Activated CD4-positive, alpha-beta T cell treated with anti-CD3 and anti-CD28 coated beads, Interleukin-2, amount 50 U/mL, for 48 hours (primary cell): ENCODE results near the gene MICAL2.
"Not testable (repeated sequence)": the region's sequence is repeated elsewhere in the genome, so short reads cannot be mapped to it uniquely, and the experiment has no call there.

Source experiments
- DNase-seq, 2 experiments: peaks; one replicate each; pipeline ENCODE4 v3.0.0-alpha.2; 2020

MICAL2 gene

DNA sequence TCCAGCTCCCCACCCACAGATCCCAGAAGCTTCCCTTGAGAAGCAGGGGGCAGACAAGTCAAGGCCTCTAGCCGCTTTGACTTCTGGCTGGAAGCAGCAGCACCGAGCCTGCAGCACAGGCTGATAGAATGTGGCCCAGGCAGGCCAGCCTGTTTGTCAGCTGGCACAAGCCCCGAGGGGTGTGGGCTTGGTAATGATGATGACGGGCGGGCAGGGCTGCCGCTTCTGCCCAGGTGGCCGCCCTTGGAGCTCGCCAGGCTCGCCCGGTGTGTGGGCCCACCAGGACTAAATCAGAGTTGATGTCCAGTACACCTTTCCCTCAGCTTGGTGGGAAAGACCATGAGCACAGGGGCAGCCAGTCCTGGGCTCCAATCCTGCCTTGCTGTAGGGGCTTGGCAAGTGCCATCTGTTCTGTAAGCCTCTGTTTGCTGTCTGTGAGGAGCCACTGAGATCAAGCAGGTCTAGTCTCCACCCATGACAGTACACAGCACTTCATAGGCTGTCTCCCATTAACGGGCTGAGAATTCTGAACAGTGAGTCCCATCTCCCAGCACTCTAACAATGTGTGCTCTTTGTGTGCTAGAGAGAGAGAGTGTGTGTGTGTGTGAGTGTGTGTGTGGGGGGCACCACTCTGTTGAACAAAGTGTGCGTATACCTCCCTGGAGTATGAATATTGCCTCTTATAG, 26.8 kb downstream of the MICAL2 start:
- DNase-seq: no peak

DNA sequence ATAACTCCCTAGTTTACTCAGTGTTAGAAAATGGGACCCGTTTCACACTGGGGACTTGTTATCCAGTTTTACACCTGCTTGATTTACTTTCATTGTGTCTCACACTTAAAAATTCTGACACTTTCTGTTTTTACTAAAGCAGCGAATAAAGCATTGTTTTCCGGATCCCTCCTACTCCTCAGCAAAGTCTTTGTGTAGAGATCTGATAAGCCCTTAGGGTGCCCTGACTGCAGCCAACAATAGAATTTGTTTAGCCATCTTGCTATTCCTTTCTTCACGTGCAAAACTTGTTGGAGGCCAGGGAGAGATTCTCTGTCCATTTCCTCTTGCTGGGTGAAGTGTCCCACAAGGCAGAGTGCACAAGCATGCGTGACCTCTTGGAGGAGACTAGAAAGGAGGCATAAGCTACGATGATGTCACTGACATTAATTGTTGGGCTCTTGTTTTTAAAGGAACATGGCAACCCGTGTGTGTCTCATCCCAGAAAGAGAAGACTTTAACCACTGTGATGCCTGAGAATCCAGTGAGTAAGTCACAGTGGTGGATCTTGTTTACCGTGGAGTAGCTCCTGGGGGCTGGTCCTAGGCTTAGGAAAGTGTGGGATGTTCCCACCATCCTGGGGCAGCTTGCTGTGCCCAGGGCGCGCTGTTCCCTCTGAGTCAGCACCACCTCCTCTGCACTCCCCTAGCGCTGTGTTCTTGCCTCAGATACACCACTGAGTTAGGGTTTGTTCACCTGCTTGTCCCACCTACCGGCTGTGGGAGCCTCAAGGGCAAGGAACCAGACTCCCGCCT, 27.7 kb downstream of the MICAL2 start:
- no peak for DNase-seq

DNA sequence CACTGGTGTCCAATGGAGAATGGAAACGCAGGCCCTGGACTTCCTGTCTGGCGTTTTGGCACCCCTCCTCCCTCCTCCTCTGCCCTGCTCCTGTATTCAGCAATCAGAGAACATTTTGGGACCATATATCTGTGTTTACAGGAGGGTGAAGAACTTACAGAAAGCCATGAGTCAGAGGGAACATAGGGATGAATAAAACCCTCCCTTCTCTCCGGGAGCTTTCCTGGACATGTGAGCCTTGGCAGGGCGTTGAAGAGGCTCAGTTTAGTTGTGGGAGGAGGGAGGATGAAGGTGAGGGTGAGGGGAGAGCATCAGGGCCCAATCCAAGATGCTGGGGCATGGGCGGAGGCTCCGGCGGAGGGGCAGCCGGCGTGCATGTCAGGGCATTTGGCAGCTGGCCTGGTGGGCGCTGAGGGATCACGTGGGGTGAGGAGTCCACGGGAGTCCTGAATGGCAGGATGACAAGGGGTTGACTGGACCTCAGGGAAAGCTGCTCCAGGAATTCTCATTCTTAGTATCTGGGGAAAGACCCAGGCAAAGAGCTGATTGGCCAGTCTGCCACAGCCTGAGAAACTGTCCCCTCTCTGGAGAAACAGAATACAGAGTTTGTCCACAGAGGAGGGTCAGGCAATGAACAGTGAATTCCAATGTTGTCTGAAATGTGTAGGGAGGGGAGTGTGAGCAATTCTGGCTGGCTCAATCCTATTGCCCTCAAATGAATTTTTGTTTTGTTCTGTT, 28.9 kb downstream of the MICAL2 start:
- DNase-seq: no peak

DNA sequence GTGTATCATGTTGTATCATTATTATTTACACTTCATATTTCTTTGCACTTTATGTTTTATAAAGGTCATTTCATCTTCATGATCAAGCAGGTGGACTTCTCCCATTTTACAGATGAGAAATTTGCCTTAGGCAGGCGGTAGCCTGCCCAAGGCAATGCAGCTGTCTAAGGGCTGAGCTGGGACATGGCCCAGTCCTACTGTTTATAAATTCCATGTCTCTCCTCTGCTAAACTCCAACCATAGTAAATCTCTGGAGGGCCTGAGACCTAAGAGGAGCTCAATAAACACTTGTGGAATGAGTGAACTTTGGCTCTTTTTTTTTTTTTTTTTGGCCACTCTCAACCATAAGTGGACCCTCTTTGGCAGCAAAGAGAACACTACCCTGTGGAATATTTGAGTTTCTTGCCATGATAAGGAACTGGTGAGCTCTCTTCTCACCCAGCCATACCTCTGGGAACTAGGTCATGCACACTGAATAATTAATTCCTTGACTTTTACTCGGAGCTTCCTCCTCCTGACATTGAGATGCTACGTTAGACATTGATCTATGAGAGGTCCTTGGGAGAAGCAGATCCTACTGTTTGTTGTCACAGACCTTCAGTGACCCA, 29.9 kb downstream of the MICAL2 start:
- DNase-seq: no peak

DNA sequence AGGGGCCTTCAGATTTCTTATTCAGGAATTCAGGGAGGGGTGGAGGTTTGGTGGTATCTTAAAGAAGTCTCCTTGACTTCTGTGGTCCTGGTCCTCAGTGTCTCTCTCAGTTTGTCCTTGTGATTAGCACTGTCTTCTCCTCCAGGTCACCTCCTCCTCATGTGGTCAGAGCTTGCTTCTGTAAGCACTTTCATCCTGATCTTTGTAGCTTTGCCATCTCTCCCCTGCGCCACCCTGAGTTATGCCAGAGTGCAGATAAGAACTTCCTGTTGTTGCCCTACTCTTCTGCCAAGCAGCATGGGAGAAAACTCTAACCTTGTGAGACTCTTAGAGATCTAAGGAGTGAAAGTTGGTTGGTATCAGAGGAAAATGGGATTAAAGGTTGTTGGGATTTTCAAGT, 30.9 kb downstream of the MICAL2 start:
- DNase-seq: no peak

DNA sequence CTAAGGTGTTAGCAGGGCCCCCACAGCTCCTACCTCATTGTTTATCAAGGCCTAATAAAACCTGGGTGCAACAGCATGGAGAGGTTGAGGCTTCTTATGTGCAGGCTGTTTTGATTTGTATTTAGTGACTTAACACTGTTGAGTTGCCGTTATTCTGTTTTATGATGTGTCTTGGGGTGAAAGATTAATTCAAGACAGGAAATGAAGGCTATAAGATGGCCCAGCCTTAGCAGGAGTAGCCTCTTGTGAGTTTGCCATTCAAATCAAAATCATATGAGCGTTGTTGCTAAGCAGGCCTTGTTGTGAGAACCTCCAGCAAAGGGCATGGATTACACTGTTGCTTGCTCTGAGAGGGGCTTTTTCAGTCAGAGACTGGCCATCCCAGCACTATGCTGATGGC, 31.8 kb downstream of the MICAL2 start:
- DNase-seq: no peak

DNA sequence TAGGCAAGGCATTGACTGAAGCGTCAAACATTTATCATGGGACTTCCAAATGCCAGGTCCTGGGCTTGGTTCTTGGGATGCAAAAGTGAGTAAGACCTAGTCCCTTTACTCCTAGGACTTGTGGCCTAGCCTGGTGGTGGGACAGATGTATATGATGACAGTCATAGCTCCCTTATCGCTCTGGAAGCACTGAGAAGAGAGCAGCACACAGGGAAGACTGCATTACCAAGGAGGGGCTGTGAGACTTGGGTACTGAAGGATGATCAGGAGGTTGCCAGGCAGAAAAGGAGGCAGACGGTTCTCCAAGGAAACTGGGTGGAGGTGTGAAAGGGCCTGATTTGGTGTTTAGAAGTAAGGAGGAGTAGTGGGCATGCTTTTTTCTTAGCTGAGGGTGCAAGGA, 32.5 kb downstream of the MICAL2 start:
- DNase-seq: no peak

DNA sequence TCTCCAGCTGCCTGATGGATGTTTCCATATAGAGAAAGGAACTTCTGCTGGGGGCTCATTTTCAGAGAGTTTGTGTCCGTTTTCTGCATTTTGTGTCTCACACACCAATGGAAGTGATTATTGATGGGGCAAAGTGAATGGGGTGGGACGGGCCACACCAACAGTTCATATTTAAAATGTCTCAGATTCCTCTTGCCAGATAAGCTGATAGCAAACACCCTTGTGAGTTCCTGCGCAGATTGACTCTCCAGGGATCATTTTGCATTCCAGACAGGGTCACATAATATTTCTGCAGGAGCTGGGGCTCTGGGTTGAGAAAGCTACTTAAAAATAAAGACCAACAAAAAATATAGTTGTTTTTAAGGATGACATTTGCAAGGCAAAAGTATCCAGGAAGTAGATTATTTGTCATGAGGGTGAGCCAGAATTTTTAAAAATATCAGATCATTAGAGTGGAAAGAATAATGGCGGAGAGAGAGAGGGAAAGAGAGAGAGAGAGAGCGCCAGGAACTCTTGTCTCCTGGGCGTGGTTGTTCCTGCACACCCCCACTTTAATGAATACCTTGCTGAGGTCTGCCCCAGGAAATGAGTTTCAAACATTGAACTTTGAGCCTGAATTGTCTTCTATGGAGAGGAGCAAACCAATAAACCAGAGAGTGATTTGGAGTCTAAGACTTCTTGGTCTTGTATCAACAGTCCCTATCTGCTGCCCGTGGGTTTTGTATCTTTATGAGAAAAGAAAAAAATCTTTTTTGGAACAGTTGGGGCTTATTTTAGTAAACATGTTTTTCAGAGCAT, 33.3 kb downstream of the MICAL2 start:
- DNase-seq: no peak

DNA sequence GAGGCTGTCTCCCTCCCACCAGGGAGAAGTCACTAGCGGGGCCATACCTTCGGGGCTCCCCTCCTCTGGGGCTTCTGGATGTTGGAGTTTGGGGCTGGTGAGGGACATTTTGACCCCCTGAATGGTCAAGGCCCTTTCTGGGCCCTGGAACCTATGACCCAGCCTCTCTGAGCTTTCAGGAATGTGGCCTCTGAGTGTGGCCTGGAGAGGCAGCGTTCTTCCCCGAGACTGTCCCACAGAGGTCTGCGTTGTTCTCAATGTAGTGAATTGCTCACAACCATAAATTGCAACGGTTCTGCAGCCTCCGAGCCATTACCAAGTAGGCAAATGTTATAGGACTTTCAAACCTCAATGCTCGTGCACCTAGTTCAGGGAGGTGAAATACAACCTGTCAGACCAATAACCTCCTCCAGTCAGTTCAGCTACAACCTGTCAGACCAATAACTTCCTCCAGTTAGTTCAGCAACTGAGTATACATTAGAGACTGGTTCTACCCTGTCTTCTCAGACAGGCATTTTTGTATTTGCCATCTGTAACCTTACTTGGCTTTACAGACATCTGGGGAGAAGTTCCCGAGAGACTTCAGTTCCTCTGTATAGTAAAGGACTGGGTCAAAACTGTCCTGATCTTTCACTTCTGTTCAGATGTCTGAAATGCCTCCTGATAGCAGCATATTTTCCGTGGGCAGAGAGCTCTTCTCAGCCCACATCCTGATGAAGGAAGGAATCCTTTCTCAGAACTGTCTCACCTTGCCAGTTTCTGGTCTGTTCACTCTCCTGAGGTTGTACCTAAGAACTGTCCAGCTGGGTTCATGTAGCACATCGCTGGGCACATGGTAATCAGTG, 34.2 kb downstream of the MICAL2 start:
- DNase-seq: no peak

DNA sequence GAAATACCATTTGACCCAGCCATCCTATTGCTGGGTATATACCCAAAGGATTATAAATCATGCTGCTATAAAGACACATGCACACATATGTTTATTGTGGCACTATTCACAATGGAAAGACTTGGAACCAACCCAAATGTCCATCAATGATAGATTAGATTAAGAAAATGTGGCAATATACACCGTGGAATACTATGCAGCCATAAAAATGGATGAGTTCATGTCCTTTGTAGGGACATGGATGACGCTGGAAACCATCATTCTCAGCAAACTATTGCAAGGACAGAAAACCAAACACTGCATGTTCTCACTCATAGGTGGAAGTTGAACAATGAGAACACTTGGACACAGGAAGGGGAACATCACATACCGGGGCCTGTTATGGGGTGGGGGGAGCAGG, 36.3 kb downstream of the MICAL2 start:
- DNase-seq: not testable (repeated sequence)

DNA sequence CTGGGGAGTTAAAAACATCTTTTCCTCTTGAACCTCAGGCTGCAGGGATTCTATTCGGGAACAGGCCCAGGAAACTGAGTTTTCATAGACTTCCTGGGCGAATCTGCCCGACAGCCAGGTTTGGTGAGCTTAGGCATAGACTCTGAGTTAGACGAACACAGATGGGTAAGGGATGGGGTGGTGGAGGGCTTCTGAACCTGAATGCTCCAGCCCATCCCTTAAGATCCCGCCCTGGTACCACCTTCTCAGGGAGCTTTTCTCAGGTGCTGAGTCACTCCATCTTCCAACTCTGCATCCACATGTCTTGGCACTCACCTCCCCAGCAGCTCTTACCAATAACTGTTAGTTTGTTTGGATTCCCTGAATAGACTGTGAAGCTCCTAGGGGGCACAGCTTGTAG, 37.4 kb downstream of the MICAL2 start:
- DNase-seq: no peak

DNA sequence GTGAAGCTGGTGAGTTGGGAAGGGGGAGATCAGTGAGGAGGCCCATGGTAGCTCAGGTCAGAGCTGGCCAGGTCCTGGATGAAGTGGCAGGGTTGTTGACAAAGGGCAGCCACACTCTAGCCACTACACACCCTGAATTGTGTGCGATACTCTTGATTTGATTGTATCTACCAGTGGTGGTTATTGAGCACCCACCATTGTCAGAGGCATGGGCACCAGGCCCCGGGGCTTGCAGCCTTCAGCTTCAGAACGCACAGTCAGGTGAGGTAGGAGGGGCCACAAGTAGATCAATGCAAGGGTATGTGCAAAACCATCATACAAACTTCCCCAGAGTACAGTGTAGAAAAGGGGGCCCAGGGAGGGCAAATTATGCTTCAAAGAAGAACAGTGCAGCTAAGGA, 38.1 kb downstream of the MICAL2 start:
- no peak for DNase-seq

DNA sequence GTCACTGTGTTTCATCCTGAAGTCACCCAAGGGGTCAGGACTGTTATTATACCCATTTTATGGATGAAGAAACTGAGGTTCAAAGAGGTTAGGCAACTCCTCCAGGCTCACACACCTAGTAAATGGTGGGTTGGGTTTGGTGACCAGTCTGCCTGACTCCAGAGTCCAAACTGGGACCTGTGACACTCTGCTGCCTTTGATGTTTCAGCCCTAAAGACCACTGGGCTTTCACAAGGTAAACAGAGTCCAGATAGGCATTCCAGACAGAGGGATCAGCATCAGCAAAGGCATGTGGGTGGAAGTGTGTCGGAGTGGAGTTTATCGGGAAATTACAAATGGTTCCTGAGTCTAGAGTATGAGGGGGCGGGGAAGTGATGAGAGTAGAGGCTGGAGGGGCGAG, 38.5 kb downstream of the MICAL2 start:
- DNase-seq: no peak

DNA sequence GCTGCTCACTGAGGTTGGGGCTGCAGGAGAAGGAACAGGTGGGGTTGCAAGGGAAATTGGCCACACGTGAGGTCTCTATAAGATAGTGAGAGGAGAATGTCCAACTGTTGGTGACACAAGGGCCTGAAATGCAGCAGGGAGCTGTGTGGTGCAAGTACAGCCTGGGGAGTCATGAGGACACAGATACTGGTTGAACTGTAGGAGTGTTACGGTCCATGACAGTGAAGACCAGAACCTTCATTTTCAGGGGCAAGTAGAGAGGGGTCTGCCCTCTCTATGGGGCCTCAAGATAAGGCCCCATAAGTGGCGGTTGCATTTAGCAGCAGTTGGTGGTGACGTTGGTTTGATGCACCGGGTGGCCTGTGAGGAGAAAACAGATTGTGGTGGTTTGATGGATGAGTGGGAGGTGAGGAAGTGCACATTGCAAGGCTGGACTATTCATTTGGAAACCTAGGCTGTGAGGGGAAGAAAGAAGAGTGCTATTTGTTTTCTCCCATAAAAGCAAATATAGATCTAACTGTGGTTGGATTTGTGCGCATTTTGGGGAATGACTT, 39.4 kb downstream of the MICAL2 start:
- peak; percentile 63 to 74 for DNase-seq

DNA sequence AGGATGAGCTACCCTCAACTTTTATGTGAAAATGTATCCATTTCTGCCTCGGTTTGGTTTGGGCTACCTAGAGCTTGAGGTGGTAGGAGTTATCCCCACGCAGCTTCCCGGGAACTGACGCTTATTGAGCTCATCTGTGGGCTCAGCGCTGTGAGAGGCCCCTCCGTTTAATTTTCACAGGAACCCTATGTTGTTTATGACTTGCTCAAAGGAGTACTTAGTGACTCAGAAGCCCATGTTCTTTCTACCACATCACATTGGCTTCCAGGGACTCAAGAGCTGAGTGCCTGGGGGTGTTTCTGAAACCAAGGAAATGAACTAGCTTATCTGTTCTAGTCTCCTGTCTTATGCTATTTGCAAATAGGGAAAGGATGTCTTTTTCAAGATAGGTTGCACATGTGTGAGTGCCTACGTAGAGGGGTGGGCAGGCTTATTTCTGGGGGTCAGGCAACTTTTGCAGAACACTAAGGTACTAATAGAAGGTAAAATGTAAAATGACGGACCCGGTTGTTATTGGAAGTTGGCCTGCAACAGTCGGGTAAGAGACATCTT, 40.5 kb downstream of the MICAL2 start:
- peak; percentile 73 to 82 for DNase-seq

DNA sequence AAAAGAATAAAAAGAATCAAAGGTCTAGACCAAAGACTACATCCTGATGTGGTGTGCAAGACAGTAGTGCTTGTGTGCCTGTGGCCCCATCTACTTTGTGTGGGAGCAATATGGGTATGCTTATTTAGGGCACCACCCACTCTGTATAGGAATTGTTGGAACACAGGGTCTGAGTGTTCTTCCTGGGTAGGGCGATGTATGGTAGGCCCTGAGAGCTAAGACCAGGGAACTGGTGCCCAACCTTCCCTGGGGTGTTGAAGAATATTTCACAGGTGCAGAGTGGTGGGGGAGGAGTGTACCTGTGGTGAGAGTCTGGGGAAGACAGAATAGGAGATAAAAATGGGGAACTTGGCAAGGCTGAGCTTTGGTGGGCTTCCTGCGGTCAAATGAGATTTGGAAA, 41.9 kb downstream of the MICAL2 start:
- DNase-seq: no peak

DNA sequence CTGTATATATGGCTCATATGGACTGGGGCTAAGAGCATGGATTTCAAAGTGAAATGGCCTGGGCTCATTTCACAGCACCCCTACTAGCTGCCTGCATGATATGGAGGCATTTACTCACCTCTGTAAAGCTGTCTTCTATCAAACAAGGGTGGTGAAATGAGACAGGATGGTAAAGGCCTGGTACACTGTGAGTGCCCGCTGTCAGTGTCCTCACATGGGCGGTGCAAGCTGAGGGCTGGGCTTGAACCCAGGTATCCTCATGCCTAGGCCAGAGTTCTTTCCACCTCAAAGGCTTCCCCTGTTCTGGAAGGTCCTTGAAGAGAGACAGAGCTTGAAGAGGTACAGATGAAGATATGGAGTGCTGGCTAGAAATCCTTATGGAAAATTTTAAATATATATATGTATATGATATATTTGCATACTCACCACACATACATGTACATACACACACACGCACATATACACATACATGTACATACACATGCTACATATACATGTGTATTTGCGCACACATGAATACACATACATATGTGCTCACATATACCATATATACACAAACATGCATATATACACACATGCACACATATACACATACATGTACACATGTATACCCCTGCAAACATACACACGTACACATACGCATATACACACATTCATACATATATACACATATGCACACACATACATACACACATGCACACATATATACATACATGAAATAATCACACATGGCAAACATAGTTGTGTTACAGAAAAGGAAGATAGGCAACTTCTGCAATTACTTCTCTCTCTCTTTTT, 44.7 kb downstream of the MICAL2 start:
- no peak for DNase-seq

DNA sequence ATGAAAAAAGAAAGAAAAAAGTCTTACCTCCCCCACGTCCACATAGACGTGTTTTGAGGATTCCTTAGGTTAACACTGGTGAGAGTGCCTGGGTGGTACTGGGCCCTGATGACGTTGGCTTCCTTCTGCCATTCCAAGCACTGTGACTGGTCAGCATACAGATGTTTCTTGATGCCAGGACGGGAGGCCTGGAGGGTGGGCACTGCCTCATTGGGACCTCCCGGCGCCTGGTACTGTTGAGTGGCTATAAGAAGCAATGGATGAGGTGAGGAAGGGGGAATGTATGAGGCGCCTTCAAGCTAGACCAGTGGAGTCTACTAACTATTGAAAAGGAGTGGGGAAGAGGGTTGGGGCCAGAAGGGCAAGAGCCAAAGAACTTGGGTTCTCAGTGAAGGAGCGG, 45.3 kb downstream of the MICAL2 start:
- no peak for DNase-seq

DNA sequence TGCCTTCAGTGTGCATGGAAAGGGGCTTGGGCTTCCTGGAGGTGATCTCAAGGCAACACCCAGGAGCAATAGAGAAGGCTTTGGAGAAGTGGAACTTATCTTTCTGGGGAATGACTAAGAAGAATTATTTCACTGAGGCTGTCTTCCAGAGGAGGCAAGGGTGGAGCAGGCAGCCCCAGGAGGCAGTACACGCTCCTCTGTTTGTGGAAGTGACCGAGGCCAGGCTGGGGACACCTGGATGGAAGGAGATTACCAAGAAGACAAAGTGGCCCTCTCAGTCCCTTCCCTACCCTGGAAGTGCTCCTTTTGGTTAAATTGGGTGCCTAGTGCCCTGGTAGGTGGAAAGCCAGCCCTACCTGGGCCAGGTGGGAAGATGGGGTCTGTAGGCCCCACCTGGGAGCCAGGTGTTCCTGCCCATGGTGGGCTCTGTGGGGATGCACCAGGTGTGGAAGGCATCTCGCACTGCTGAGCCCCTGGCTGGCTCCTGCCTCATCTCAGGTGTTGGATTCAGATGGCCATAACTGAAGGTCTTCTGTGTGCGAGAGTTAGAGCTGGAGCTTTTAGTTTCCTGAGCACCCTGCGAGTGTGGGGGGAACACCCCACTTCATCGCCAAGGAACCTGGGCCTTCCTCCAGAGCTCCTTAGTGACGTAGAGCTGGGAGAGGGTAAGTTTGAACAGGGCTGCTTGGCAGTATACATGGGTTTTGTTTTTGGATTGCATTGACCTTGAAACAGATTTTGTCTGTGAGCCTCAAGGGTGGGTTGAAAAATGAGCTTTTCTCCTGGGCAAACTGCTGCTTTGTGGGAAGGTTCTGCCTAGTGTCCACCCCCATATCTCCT, 46.1 kb downstream of the MICAL2 start:
- no peak for DNase-seq
